Parathyroid adenoma (tissue), 2 donors: ENCODE results near the gene WASF3.

Source experiments
- H2AFZ ChIP-seq: fragments of 300-600 bp; sonication (generic); one replicate; pipeline ENCODE4 v1.7.0; 2017; ENCODE audit warnings: antibody characterized with exemption, mild to moderate bottlenecking
- H3K27ac ChIP-seq: fragments of 300-600 bp; sonication (generic); one replicate; pipeline ENCODE4 v1.7.0; 2017
- H3K27me3 ChIP-seq: fragments of 300-600 bp; sonication (generic); one replicate; pipeline ENCODE4 v1.7.0; 2017; ENCODE audit warnings: low read length; ENCODE audit not compliant: control insufficient read depth, insufficient read depth
- H3K36me3 ChIP-seq: fragments of 300-600 bp; sonication (generic); one replicate; pipeline ENCODE4 v1.7.0; 2017; ENCODE audit warnings: low read length; ENCODE audit not compliant: control insufficient read depth, insufficient read depth
- H3K4me1 ChIP-seq: fragments of 300-600 bp; sonication (generic); one replicate; pipeline ENCODE4 v1.7.0; 2017; ENCODE audit warnings: control low read depth
- H3K4me2 ChIP-seq: fragments of 300-600 bp; sonication (generic); one replicate; pipeline ENCODE4 v1.7.0; 2017; ENCODE audit warnings: low read length
- H3K4me3 ChIP-seq: fragments of 300-600 bp; sonication (generic); one replicate; pipeline ENCODE4 v1.7.0; 2017; ENCODE audit warnings: low read depth, low read length
- H3K79me2 ChIP-seq: fragments of 300-600 bp; sonication (generic); one replicate; pipeline ENCODE4 v1.7.0; 2017; ENCODE audit warnings: control low read depth
- H3K9ac ChIP-seq: fragments of 300-600 bp; sonication (generic); one replicate; pipeline ENCODE4 v1.7.0; 2017; ENCODE audit warnings: mild to moderate bottlenecking
- H3K9me3 ChIP-seq: fragments of 300-600 bp; sonication (generic); one replicate; pipeline ENCODE4 v1.7.0; 2017; ENCODE audit warnings: low read length; ENCODE audit not compliant: control insufficient read depth
- CTCF ChIP-seq: fragments of 300-600 bp; sonication (generic); IDR thresholded peaks from one replicate; pipeline ENCODE4 v1.7.0; 2017; ENCODE audit warnings: antibody characterized with exemption, mild to moderate bottlenecking
- donor health status: primary hyperparathyroidism.

WASF3 gene

GRCh38 chr13:26693749-26694463, 136.4 kb downstream of the WASF3 start:
- H2AFZ ChIP-seq: no peak overlapping the region
- no peak overlapping the region for H3K4me3 ChIP-seq
- no peak for TF ChIP-seq CTCF
- no peaks in the 10 kb centered on the region for H3K27me3 ChIP-seq
- H3K4me1 ChIP-seq: no peaks in the 10 kb centered on the region
- no peaks in the 10 kb centered on the region for H3K9me3 ChIP-seq
- H3K36me3 ChIP-seq: no peaks in the 10 kb centered on the region
- no peak overlapping the region for H3K27ac ChIP-seq
- no peak overlapping the region for H3K4me2 ChIP-seq
- H3K9ac ChIP-seq: no peak overlapping the region
- no peaks in the 10 kb centered on the region for H3K79me2 ChIP-seq

- H3K4me2 ChIP-seq: no peak overlapping the region
- H3K79me2 ChIP-seq: no peaks in the 10 kb centered on the region
- no peak overlapping the region for H3K9ac ChIP-seq
- H2AFZ ChIP-seq: no peak overlapping the region
- H3K9me3 ChIP-seq: no peaks in the 10 kb centered on the region
- no peaks in the 10 kb centered on the region for H3K4me1 ChIP-seq
- no peak overlapping the region for H3K27ac ChIP-seq
- H3K36me3 ChIP-seq: no peaks in the 10 kb centered on the region
- no peak for TF ChIP-seq CTCF
- H3K4me3 ChIP-seq: no peak overlapping the region
- H3K27me3 ChIP-seq: no peaks in the 10 kb centered on the region
Measured at GRCh38 chr13:26694609-26695359, 137.3 kb downstream of the WASF3 start.

GRCh38 chr13:26695360-26695705, 137.8 kb downstream of the WASF3 start:
- H3K79me2 ChIP-seq: no peaks in the 10 kb centered on the region
- no peak for TF ChIP-seq CTCF
- H3K9me3 ChIP-seq: no peaks in the 10 kb centered on the region
- no peaks in the 10 kb centered on the region for H3K4me1 ChIP-seq
- H2AFZ ChIP-seq: no peak overlapping the region
- H3K4me3 ChIP-seq: no peak overlapping the region
- no peak overlapping the region for H3K27ac ChIP-seq
- H3K27me3 ChIP-seq: no peaks in the 10 kb centered on the region
- no peak overlapping the region for H3K9ac ChIP-seq
- no peak overlapping the region for H3K4me2 ChIP-seq
- H3K36me3 ChIP-seq: no peaks in the 10 kb centered on the region

- Histone ChIP-seq H3K9me3 (no peaks in the 10 kb centered on the region), H3K4me1 (no peaks in the 10 kb centered on the region), H2AFZ (no peak overlapping the region), H3K27ac (no peak overlapping the region), H3K36me3 (no peaks in the 10 kb centered on the region), H3K27me3 (no peaks in the 10 kb centered on the region), H3K9ac (no peak overlapping the region), H3K79me2 (no peaks in the 10 kb centered on the region), H3K4me2 (no peak overlapping the region), H3K4me3 (no peak overlapping the region)
- TF ChIP-seq CTCF: no peak
Measured at GRCh38 chr13:26695891-26696311, 138.4 kb downstream of the WASF3 start.
